ENCODE measurements around the gene GLYAT. TPM values are rescaled to one million over a fixed set of nuclear protein-coding genes. Genes with fewer than 3 reads are reported as not detected.

The GLYAT gene
- total and polyA plus RNA-seq, 2 of the 8 experiments (the other 6 are each of a cell fraction or from before 2014, with no cell fraction given): not detected

DNA sequence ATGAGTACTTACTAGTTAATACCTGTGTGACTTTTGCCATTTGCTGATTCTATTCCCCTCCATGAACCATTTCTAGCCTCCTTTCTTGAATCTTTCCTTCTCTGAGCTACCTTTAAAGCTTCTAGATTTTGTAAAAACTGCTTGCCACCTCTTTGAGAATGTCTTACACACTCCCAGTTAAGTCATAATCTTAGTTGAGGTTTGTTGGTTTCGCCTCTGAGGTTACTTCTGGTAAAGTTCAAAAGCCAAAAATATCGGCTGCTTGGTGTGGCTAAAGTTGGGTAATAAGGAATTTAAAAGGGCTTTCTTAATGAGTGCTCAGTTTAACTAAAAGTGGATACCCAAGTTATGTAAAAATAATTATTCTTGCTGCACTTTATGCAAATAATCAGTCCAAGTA is 10.4 kb upstream of the GLYAT start:
- Histone ChIP-seq H2BK12ac (ENCODE audit: low read depth, low read length) (no peak overlapping the region), H3K56ac (replicated peaks; ENCODE audit: insufficient read length, low read depth, low read length) (no peak overlapping the region), H2AFZ (ENCODE audit: low read length) (no peak overlapping the region), H3K18ac (ENCODE audit: extremely low read depth, low read length) (no peak overlapping the region), H4K20me1 (replicated peaks in 1 of 2; ENCODE audit: control insufficient read depth in 1 of 2, insufficient read depth in 2 of 2, low read length in 2 of 2) (no peaks in the 10 kb centered on the region), H3K9ac (replicated peaks in 1 of 4; ENCODE audit: extremely low read depth in 1 of 4, low read depth in 3 of 4, low read length in 3 of 4) (no peak overlapping the region), H3K14ac (ENCODE audit: insufficient read length) (no peak overlapping the region), H3K4me2 (ENCODE audit: insufficient read depth in 1 of 2, low read depth in 2 of 2, low read length in 2 of 2) (no peak overlapping the region), H3K23ac (ENCODE audit: insufficient read length) (no peak overlapping the region), H3K36me3 (ENCODE audit: control insufficient read depth in 2 of 4, insufficient read depth in 4 of 4, low read length in 3 of 4) (no peaks in the 10 kb centered on the region), H2BK120ac (replicated peaks; ENCODE audit: low read depth, low read length) (no peak overlapping the region), H2BK20ac (ENCODE audit: low read length) (no peak overlapping the region), H3K9me3 (ENCODE audit: insufficient read depth in 2 of 2, low read depth in 1 of 2, low read length in 1 of 2) (peaks cover 37 to 51% of the 10 kb centered on the region in 2 experiments), H2BK15ac (ENCODE audit: low read length) (no peak overlapping the region), H4K91ac (replicated peaks; ENCODE audit: insufficient read length, low read length) (no peak overlapping the region), H3K27ac (ENCODE audit: low read depth, low read length) (no peak overlapping the region), H4K5ac (ENCODE audit: insufficient read length, low read depth, low read length) (no peak overlapping the region), H3K79me1 (ENCODE audit: low read depth, low read length) (no peaks in the 10 kb centered on the region), H3K4ac (replicated peaks; ENCODE audit: insufficient read length, low read depth, low read length) (no peak overlapping the region), H3K4me1 (replicated peaks in 1 of 4; ENCODE audit: control insufficient read depth in 3 of 4, insufficient read depth in 4 of 4, low read length in 3 of 4) (no peaks in the 10 kb centered on the region), H3K79me2 (ENCODE audit: control insufficient read depth in 1 of 2, insufficient read depth in 2 of 2, low read length in 2 of 2) (no peaks in the 10 kb centered on the region), H4K8ac (ENCODE audit: extremely low read depth, insufficient read depth, low read length) (no peak overlapping the region), H2BK5ac (ENCODE audit: low read depth, low read length) (no peak overlapping the region), H3K27me3 (replicated peaks in 1 of 4; ENCODE audit: control insufficient read depth in 3 of 4, extremely low read depth in 1 of 4, insufficient read depth in 3 of 4, low read length in 3 of 4) (no peaks in the 10 kb centered on the region), H3K4me3 (ENCODE audit: extremely low read depth in 1 of 4, insufficient read depth in 2 of 4, low read depth in 3 of 4, low read length in 4 of 4) (no peak overlapping the region), H2AK5ac (ENCODE audit: low read depth, low read length) (no peak overlapping the region), H3K23me2 (ENCODE audit: low read depth, low read length) (no peaks in the 10 kb centered on the region)
- ChIA-PET CTCF (ENCODE audit: partially characterized antibody) (no interaction called here), POLR2A (ENCODE audit: partially characterized antibody) (no interaction called here)
- 81% methylated on average over 2 of the region's 2 CpGs; no CpG with 5 or more reads in 1 of the 2 experiments for WGBS, 2 experiments (ENCODE audit: extremely low coverage in 1 of 2, insufficient coverage in 1 of 2, insufficient read length in 1 of 2, insufficient replicate concordance in 2 of 2, low coverage in 1 of 2, low lambda C conversion rate in 2 of 2, missing lambda C conversion rate in 1 of 2)
- FAIRE-seq: no peak
- TF ChIP-seq CHD1 (IDR thresholded peaks at IDR 0.05; ENCODE audit: low read depth, low read length) (no peak), EZH2 (IDR thresholded peaks at IDR 0.05; ENCODE audit: low read depth, low read length, severe bottlenecking) (no peak), CHD2 (IDR thresholded peaks at IDR 0.05; ENCODE audit: low read length) (no peak), CREB1 (IDR thresholded peaks at IDR 0.05) (no peak), KDM1A (IDR thresholded peaks at IDR 0.05; ENCODE audit: borderline replicate concordance, low read length) (no peak), CBX8 (IDR thresholded peaks at IDR 0.05; ENCODE audit: borderline replicate concordance, low read depth, low read length) (no peak), SAP30 (IDR thresholded peaks at IDR 0.05; ENCODE audit: insufficient read depth, insufficient replicate concordance, low read length) (no peak)
- TF ChIP-seq, protein P1, sequence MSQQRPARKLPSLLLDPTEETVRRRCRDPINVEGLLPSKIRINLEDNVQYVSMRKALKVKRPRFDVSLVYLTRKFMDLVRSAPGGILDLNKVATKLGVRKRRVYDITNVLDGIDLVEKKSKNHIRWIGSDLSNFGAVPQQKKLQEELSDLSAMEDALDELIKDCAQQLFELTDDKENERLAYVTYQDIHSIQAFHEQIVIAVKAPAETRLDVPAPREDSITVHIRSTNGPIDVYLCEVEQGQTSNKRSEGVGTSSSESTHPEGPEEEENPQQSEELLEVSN (IDR thresholded peaks at IDR 0.05): no peak
- DNase-seq (ENCODE audit: low read depth in 1 of 2, low spot score in 2 of 2): no peak

All from H1 (cell line).